Keratinocyte (primary cell): ENCODE results near the gene CLDN24. TPM values are rescaled to one million over a fixed set of nuclear protein-coding genes. Genes with fewer than 3 reads are reported as not detected.

Experiments used
- DNase-seq: peaks from one replicate; pipeline ENCODE4 v3.0.0-alpha.2; 2011; ENCODE audit warnings: low read depth, missing footprints, low spot score
- FAIRE-seq: peaks from 2 replicates; lab custom pipeline; 2011; peaks lifted over from hg19 to GRCh38; lab: Jason Lieb, UNC
- H2AFZ ChIP-seq: 2 replicates; pipeline ENCODE4 v1.6.0; 2012; ENCODE audit warnings: low read length, control low read depth, inconsistent platforms; ENCODE audit not compliant: control insufficient read depth
- H3K27ac ChIP-seq: 2 replicates; pipeline ENCODE4 v1.5.1; 2011; ENCODE audit warnings: low read length; ENCODE audit not compliant: control insufficient read depth, insufficient read depth
- H3K27me3 ChIP-seq: 3 replicates; pipeline ENCODE4 v1.6.0; 2011; ENCODE audit warnings: low read length; ENCODE audit not compliant: control insufficient read depth, insufficient read depth; ENCODE audit errors: extremely low read depth
- H3K36me3 ChIP-seq, 2 experiments: 2 replicates in 1 of 2; 3 replicates in 1 of 2; pipeline ENCODE4 v1.5.1; 2011; ENCODE audit warnings: low read length in 2 of 2, mild to moderate bottlenecking in 1 of 2; ENCODE audit not compliant: control insufficient read depth in 2 of 2, insufficient read depth in 2 of 2; ENCODE audit errors: extremely low read depth in 1 of 2
- H3K4me1 ChIP-seq: 3 replicates; pipeline ENCODE4 v1.5.1; 2011; ENCODE audit warnings: low read length; ENCODE audit not compliant: control insufficient read depth, insufficient read depth; ENCODE audit errors: extremely low read depth
- H3K4me2 ChIP-seq: 3 replicates; pipeline ENCODE4 v1.6.0; 2011; ENCODE audit warnings: low read depth, low read length; ENCODE audit not compliant: control insufficient read depth, insufficient read depth; ENCODE audit errors: extremely low read depth
- H3K4me3 ChIP-seq, 3 experiments: fragments of 200-600 bp in 1 of 3; sonication (generic) in 1 of 3; 2 replicates in 2 of 3; 3 replicates in 1 of 3; pipeline ENCODE4 v1.5.1; 2011 to 2016; ENCODE audit warnings: low read length in 3 of 3, mild to moderate bottlenecking in 3 of 3, control low read depth in 2 of 3, inconsistent platforms in 1 of 3, low read depth in 1 of 3, mixed read lengths in 1 of 3, mixed run types in 1 of 3, moderate library complexity in 1 of 3; ENCODE audit not compliant: control insufficient read depth in 2 of 3, insufficient read depth in 2 of 3; ENCODE audit errors: extremely low read depth in 1 of 3
- H3K79me2 ChIP-seq: 2 replicates; pipeline ENCODE4 v1.6.0; 2012; ENCODE audit warnings: low read length; ENCODE audit not compliant: control insufficient read depth, insufficient read depth
- H3K9ac ChIP-seq: 3 replicates; pipeline ENCODE4 v1.6.0; 2011; ENCODE audit warnings: low read length; ENCODE audit not compliant: control insufficient read depth, insufficient read depth; ENCODE audit errors: extremely low read depth
- H3K9me1 ChIP-seq: 3 replicates; pipeline ENCODE4 v1.6.0; 2011; ENCODE audit warnings: low read length; ENCODE audit not compliant: control insufficient read depth, insufficient read depth; ENCODE audit errors: extremely low read depth
- H3K9me3 ChIP-seq: 2 replicates; pipeline ENCODE4 v1.5.1; 2012; ENCODE audit warnings: low read depth, low read length; ENCODE audit not compliant: control insufficient read depth
- H4K20me1 ChIP-seq: 3 replicates; pipeline ENCODE4 v1.6.0; 2011; ENCODE audit warnings: low read length; ENCODE audit not compliant: control insufficient read depth, insufficient read depth; ENCODE audit errors: extremely low read depth
- CTCF ChIP-seq, 3 experiments: IDR thresholded peaks in 1 of 3; conservative IDR thresholded peaks in 1 of 3; optimal IDR thresholded peaks in 1 of 3; 2 replicates in 2 of 3; 3 replicates in 1 of 3; pipeline versions ENCODE3 to v1.5.1; 2011; ENCODE audit warnings: low read length in 3 of 3, mild to moderate bottlenecking in 3 of 3, moderate library complexity in 2 of 3, control low read depth in 1 of 3, inconsistent platforms in 1 of 3; ENCODE audit not compliant: insufficient read depth in 2 of 3; ENCODE audit errors: extremely low read depth in 1 of 3
- EZH2 ChIP-seq: IDR thresholded peaks from one replicate; pipeline ENCODE4 v1.6.1; 2012; ENCODE audit warnings: inconsistent platforms, mild to moderate bottlenecking, low read length, moderate library complexity
- dilution Hi-C: fragments of 300-500 bp; cut with MboI; formaldehyde crosslinking; loops from one replicate; pipeline ENCODE4 v1.7.0; 2020; ENCODE audit warnings: low sequenced_read_pairs; ENCODE audit not compliant: extremely low pct_ligation_motif_present
- polyA plus RNA-seq, 5 experiments: library from polyadenylated mRNA; depleted of rRNA in 3 of 5; stranded (reverse) in 3 of 5; stranded (forward) in 1 of 5; unstranded in 1 of 5; fragments of >200 nt; gene quantifications; 1 replicate in 1 of 5; 2 replicates in 3 of 5; 3 replicates in 1 of 5; pipeline versions ENCODE4 v1.2.1 to v1.2.3, GENCODE V29; 2011 to 2012; ENCODE audit warnings: missing spikeins in 2 of 5, low read depth in 1 of 5, low replicate concordance in 1 of 5

The CLDN24 gene
- polyA plus RNA-seq, 1 donor (not counting 4 experiments of a cell fraction or from before 2014, with no cell fraction given) = not detected

DNA sequence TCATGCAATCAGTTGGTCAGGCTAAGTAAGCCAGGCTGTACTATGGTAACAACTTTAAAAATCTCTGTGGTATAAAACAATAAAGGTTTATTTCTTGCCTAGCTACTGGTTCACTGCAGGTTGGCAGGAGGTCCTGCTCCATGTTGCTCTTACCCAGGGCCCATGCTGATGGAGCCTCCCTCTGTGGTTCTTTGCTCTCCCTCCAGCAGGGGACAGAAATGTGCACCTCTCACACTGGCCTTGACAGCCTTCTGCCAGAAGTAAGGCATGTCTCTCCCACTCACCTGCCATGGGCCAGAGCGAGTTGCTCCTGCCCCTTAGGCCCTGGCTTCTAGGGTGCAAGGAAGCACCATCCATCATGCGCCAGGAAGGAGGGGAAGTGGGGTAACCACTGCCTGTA is 33.3 kb downstream of the CLDN24 start:
- no peak for TF ChIP-seq EZH2
- peak in 2 of 3 experiments; percentile 10 to 45 for TF ChIP-seq CTCF (optimal IDR thresholded peaks at IDR 0.05 in 1 of 3, IDR thresholded peaks at IDR 0.05 in 1 of 3, conservative IDR thresholded peaks at IDR 0.05 in 1 of 3; ENCODE audit: extremely low read depth in 1 of 3, insufficient read depth in 2 of 3, low read length in 3 of 3)
- DNase-seq (no peak), FAIRE-seq (no peak)
- peaks cover 21 to 27% of the 10 kb centered on the region in 2 experiments for H3K36me3 ChIP-seq
- H3K9ac ChIP-seq = no peak overlapping the region
- H3K4me1 ChIP-seq = no peaks in the 10 kb centered on the region
- H3K27ac ChIP-seq = no peak overlapping the region
- H4K20me1 ChIP-seq = no peaks in the 10 kb centered on the region
- H3K9me1 ChIP-seq = no peaks in the 10 kb centered on the region
- no peak overlapping the region for H3K4me2 ChIP-seq
- no peaks in the 10 kb centered on the region for H3K27me3 ChIP-seq
- no peaks in the 10 kb centered on the region for H3K9me3 ChIP-seq
- H3K4me3 ChIP-seq = no peak overlapping the region
- no peak overlapping the region for H2AFZ ChIP-seq
- dilution Hi-C loops = no loop called here
- H3K79me2 ChIP-seq = no peaks in the 10 kb centered on the region

DNA sequence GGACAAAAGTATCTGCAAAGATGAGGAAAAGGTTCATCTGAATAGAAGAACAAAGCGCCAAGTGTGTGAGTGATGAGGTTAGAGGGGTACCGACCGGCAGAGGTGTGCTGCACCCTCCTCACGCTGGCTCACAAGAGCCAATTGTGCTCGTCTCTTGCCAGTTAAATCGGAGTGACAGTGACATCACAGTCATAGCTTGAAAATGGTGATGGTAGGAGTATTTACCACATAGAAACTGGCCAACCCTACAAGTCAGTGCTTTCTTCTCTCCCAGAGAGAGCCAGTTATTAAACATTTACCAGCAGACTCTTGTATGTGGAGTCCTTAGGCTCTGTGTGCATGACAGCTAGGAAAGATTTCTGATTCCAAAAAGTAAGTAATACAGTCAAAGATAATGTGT is 34.5 kb downstream of the CLDN24 start:
- Histone ChIP-seq H3K79me2 (no peaks in the 10 kb centered on the region), H3K9me3 (no peaks in the 10 kb centered on the region), H3K4me2 (no peak overlapping the region), H3K9me1 (no peaks in the 10 kb centered on the region), H4K20me1 (no peaks in the 10 kb centered on the region), H3K9ac (no peak overlapping the region), H3K4me1 (no peaks in the 10 kb centered on the region), H2AFZ (no peak overlapping the region), H3K27ac (no peak overlapping the region), H3K36me3 (peaks cover 23 to 29% of the 10 kb centered on the region in 2 experiments), H3K4me3 (no peak overlapping the region), H3K27me3 (no peaks in the 10 kb centered on the region)
- TF ChIP-seq CTCF (optimal IDR thresholded peaks at IDR 0.05 in 1 of 3, IDR thresholded peaks at IDR 0.05 in 1 of 3, conservative IDR thresholded peaks at IDR 0.05 in 1 of 3; ENCODE audit: extremely low read depth in 1 of 3, insufficient read depth in 2 of 3, low read length in 3 of 3) (no peak), EZH2 (no peak)
- DNase-seq (no peak), FAIRE-seq (no peak)
- dilution Hi-C loops = no loop called here
